PC-3 (cell line): Measurements from ENCODE around the gene ISL2.

Experiments
- EZH2 ChIP-seq: fragments of 300-600 bp; sonication (generic); IDR thresholded peaks from one replicate; pipeline ENCODE4 v1.6.1; 2017; ENCODE audit warnings: antibody characterized with exemption, mild to moderate bottlenecking, low read length; ENCODE audit not compliant: unreplicated experiment
- EZH2phosphoT487 ChIP-seq: fragments of 300-600 bp; sonication (generic); IDR thresholded peaks from 2 replicates; pipeline ENCODE4 v1.6.1; 2018; ENCODE audit warnings: mild to moderate bottlenecking, antibody characterized with exemption, low read length, borderline replicate concordance
- TF ChIP-seq, protein P1 (sequence below): fragments of 300-600 bp; sonication (generic); conservative IDR thresholded peaks from 2 replicates; pipeline ENCODE4 v1.5.1; 2017; ENCODE audit warnings: antibody characterized with exemption, low read depth, mild to moderate bottlenecking, low read length

DNA sequence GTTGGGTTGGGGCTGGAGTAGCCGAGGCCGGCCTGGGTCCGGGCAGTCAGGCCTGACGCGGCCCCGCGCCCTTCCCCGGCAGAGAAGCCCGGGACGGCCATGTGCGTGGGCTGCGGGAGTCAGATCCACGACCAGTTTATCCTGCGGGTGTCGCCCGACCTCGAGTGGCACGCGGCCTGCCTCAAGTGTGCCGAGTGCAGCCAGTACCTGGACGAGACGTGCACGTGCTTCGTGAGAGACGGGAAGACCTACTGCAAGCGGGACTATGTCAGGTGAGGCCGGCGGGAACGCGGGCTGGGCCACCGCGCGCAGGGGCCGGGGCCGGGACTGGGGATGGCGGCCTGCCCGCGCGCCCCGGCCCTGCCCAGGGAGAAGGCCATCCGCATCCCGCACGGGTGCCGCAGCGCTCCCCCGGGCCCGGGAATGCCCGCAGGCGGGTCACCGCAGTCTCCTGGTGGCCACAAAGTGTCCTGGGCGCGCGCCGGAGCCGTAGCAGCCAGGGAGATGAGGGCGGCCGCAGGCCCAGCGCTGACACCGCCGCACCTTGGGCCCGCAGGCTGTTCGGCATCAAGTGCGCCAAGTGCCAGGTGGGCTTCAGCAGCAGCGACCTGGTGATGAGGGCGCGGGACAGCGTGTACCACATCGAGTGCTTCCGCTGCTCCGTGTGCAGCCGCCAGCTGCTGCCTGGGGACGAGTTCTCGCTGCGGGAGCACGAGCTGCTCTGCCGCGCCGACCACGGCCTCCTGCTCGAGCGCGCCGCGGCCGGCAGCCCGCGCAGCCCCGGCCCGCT is 1.3 kb downstream of the ISL2 start:
- no peak for TF ChIP-seq EZH2
- no peak for TF ChIP-seq EZH2phosphoT487
- TF ChIP-seq, protein P1, sequence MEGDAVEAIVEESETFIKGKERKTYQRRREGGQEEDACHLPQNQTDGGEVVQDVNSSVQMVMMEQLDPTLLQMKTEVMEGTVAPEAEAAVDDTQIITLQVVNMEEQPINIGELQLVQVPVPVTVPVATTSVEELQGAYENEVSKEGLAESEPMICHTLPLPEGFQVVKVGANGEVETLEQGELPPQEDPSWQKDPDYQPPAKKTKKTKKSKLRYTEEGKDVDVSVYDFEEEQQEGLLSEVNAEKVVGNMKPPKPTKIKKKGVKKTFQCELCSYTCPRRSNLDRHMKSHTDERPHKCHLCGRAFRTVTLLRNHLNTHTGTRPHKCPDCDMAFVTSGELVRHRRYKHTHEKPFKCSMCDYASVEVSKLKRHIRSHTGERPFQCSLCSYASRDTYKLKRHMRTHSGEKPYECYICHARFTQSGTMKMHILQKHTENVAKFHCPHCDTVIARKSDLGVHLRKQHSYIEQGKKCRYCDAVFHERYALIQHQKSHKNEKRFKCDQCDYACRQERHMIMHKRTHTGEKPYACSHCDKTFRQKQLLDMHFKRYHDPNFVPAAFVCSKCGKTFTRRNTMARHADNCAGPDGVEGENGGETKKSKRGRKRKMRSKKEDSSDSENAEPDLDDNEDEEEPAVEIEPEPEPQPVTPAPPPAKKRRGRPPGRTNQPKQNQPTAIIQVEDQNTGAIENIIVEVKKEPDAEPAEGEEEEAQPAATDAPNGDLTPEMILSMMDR, result no peak
